Osteocyte (in vitro differentiated cells): ENCODE results near the gene RBM8A. TPM values are rescaled to one million over a fixed set of nuclear protein-coding genes. Genes with fewer than 3 reads are reported as not detected.
A peak's percentile ranks its signal among the peaks of the same experiment; 100 is the strongest.
"Not testable (repeated sequence)": the region's sequence is repeated elsewhere in the genome, so short reads cannot be mapped to it uniquely, and the experiment has no call there.

Source experiments
- DNase-seq: peaks from one replicate; pipeline ENCODE4 v3.0.0; 2021; ENCODE audit warnings: mixed read lengths; ENCODE audit not compliant: unreplicated experiment; ENCODE audit errors: extremely low spot score
- H3K27ac Mint-ChIP-seq: one replicate; pipeline ENCODE4 v1.8.0; 2021; ENCODE audit warnings: mild to moderate bottlenecking, mixed read lengths; ENCODE audit not compliant: unreplicated experiment
- H3K27me3 Mint-ChIP-seq: one replicate; pipeline ENCODE4 v1.8.0; 2021; ENCODE audit warnings: mixed read lengths; ENCODE audit not compliant: unreplicated experiment
- H3K36me3 Mint-ChIP-seq: one replicate; pipeline ENCODE4 v1.8.0; 2021; ENCODE audit warnings: mixed read lengths; ENCODE audit not compliant: unreplicated experiment
- H3K4me1 Mint-ChIP-seq: one replicate; pipeline ENCODE4 v1.8.0; 2021; ENCODE audit warnings: mixed read lengths; ENCODE audit not compliant: unreplicated experiment
- H3K4me3 Mint-ChIP-seq: one replicate; pipeline ENCODE4 v1.8.0; 2021; ENCODE audit warnings: mild to moderate bottlenecking, moderate library complexity, mixed read lengths; ENCODE audit not compliant: unreplicated experiment
- H3K9me3 Mint-ChIP-seq: one replicate; pipeline ENCODE4 v1.8.0; 2021; ENCODE audit warnings: mixed read lengths; ENCODE audit not compliant: unreplicated experiment
- total RNA-seq: library from RNA; stranded (reverse); gene quantifications from 2 replicates; pipeline ENCODE4 v1.2.1, GENCODE V29; 2021
- TF ChIP-seq, protein P1 (sequence below): fragments of 200-600 bp; sonication (generic); IDR thresholded peaks from 2 replicates; pipeline ENCODE4 v1.5.0; 2021; ENCODE audit warnings: antibody characterized with exemption, mild to moderate bottlenecking, moderate library complexity

RBM8A gene
- total RNA-seq, 1 donor from 2014 or later, result 114 TPM

DNA sequence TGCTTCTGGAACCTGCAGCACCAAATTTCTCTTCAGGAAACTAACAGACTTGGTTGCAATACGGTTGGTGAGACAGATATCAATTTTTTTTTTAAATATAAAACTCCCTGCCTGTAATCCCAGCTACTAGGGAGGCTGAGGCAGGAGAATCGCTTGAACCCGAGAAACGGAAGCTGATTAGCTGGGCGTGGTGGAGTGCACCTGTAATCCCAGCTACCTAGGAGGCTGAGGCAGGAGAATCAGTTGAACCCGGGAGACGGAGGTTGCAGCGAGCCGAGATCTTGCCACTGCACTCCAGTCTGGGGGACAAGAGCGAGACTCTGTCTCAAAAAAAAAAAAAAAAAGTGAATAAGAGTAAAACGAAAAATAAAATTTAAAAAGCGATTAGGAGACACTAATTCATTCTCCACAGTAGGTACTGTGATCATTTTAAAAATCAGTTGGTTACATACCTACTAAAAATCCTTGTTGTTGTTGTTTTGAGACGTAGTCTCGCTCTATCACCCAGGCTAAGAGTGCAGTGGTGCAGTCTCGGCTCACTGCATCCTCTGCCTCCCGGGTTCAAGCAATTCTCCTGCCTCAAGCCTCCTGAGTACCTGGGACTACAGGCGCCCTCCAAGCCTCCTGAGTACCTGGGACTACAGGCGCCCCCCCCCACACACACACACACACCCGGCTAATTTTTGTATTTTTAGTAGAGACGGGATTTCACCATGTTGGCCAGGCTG, 796 bp upstream of the RBM8A start:
- peaks cover 14% of the 10 kb centered on the region for H3K36me3 Mint-ChIP-seq
- peak overlapping the region; percentile 72 for H3K4me3 Mint-ChIP-seq
- peaks cover 9% of the 10 kb centered on the region for H3K4me1 Mint-ChIP-seq
- TF ChIP-seq, protein P1, sequence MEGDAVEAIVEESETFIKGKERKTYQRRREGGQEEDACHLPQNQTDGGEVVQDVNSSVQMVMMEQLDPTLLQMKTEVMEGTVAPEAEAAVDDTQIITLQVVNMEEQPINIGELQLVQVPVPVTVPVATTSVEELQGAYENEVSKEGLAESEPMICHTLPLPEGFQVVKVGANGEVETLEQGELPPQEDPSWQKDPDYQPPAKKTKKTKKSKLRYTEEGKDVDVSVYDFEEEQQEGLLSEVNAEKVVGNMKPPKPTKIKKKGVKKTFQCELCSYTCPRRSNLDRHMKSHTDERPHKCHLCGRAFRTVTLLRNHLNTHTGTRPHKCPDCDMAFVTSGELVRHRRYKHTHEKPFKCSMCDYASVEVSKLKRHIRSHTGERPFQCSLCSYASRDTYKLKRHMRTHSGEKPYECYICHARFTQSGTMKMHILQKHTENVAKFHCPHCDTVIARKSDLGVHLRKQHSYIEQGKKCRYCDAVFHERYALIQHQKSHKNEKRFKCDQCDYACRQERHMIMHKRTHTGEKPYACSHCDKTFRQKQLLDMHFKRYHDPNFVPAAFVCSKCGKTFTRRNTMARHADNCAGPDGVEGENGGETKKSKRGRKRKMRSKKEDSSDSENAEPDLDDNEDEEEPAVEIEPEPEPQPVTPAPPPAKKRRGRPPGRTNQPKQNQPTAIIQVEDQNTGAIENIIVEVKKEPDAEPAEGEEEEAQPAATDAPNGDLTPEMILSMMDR, result no peak
- no peaks in the 10 kb centered on the region for H3K27me3 Mint-ChIP-seq
- DNase-seq, result no peak
- H3K27ac Mint-ChIP-seq, result no peak overlapping the region
- H3K9me3 Mint-ChIP-seq, result no peaks in the 10 kb centered on the region

DNA sequence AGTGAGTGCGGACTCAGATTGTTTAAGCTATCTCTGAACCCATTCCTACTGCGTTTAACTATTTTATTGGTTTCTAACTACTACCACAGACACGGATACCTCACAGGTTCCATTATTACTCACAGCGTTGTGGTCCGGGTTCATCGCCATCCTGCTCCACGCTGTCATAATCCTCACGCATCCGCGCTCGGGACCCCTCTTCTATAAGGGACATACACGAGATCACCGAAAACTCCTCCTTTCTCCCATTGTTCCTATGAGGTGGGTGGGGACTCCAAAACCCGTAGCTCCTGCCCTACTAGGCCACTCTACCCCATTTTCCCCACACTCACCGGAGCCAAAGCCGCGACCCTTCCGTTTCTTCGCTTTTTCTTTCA, 610 bp downstream of the RBM8A start:
- no peak for DNase-seq
- Mint-ChIP-seq H3K27ac (no peak overlapping the region), H3K4me1 (peaks cover 9% of the 10 kb centered on the region), H3K27me3 (no peaks in the 10 kb centered on the region), H3K9me3 (no peaks in the 10 kb centered on the region), H3K4me3 (no peak overlapping the region), H3K36me3 (peaks cover 13% of the 10 kb centered on the region)
- TF ChIP-seq, protein P1, result no peak

DNA sequence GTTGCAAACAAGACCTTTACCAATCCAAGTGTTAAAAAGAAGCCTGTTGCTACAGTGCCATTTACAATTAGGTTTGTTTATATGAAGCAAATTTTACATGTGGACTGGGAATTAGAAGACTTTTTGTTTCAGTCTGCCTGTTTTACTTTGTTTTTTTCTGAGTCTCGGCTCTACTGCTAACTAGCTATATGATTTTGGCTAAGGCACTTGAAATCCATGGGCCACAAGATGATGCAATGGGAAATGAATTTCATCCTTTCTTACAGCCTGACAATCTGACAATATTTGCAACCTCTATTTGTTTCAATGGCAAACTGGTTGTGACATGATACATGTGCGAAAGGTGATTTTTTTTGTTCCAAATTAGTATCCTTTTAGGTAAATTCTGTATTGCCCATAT, 5.0 kb downstream of the RBM8A start:
- Mint-ChIP-seq H3K9me3 (no peaks in the 10 kb centered on the region), H3K27ac (no peak overlapping the region), H3K4me1 (peaks cover 29% of the 10 kb centered on the region), H3K36me3 (peaks cover 9% of the 10 kb centered on the region), H3K4me3 (no peak overlapping the region), H3K27me3 (no peaks in the 10 kb centered on the region)
- no peak for DNase-seq
- TF ChIP-seq, protein P1, result no peak

DNA sequence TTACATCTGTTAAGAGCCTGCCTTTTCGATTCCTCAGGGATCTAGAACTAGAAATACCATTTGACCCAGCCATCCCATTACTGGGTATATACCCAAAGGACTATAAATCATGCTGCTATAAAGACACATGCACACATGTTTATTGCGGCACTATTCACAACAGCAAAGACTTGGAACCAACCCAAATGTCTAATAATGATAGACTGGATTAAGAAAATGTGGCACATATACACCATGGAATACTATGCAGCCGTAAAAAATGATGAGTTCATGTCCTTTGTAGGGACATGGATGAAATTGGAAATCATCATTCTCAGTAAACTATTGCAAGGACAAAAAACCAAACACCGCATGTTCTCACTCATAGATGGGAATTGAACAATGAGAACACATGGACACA, 7.0 kb downstream of the RBM8A start:
- H3K4me3 Mint-ChIP-seq, result peak overlapping the region; percentile 90
- peaks cover 30% of the 10 kb centered on the region for H3K4me1 Mint-ChIP-seq
- peaks cover 12% of the 10 kb centered on the region for H3K36me3 Mint-ChIP-seq
- H3K27ac Mint-ChIP-seq, result peak overlapping the region; percentile 50
- DNase-seq, H3K9me3 Mint-ChIP-seq, H3K27me3 Mint-ChIP-seq: not testable (repeated sequence)

DNA sequence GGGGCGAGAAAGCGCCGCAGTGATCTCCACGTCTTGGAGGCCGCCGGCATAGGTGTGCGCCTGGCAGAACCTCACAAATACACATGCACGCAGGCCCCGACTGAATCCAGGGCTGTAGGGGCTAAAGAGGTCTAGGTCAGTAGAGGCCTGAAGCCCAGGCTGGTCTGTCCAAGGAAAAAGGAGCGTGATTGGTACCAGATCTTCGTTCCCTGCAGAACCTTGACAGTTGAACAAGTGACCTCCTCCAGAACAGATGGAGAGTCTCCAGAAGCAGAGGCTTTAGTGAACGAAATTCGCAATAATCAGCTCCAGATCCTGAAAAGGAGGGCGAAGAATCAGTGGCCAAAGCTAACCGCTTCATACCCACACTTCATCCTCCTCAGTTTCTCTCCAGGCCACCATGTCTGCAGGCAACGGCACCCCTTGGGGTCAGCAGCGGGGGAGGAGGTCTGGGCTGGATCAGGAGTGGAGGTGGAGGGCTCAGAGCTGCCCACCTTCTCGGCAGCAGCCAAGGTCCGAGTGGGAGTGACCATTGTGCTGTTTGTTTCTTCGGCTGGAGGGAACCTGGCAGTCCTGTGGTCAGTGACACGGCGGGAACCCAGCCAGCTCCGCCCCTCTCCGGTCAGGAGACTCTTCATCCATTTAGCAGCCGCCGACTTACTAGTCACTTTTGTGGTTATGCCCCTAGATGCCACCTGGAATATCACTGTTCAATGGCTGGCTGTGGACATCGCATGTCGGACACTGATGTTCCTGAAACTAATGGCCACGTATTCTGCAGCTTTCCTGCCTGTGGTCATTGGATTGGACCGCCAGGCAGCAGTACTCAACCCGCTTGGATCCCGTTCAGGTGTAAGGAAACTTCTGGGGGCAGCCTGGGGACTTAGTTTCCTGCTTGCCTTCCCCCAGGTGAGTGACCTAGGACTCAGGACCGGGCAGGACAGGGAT, 8.0 kb downstream of the RBM8A start:
- peaks cover 30% of the 10 kb centered on the region for H3K4me1 Mint-ChIP-seq
- no peak for DNase-seq
- no peaks in the 10 kb centered on the region for H3K9me3 Mint-ChIP-seq
- H3K36me3 Mint-ChIP-seq, result peaks cover 17% of the 10 kb centered on the region
- no peaks in the 10 kb centered on the region for H3K27me3 Mint-ChIP-seq
- TF ChIP-seq, protein P1, result no peak
- H3K27ac Mint-ChIP-seq, result peak overlapping the region; percentile 98
- peak overlapping the region; percentile 90 for H3K4me3 Mint-ChIP-seq
